Fibroblast of lung (primary cell): Measurements from ENCODE around the gene CWC27.

Experiments used
- CTCF ChIP-seq, 2 donors: IDR thresholded peaks in 1 of 2; conservative IDR thresholded peaks in 1 of 2; 1 replicate in 1 of 2; 2 replicates in 1 of 2; pipeline ENCODE4 v1.5.1; 2011 to 2012; ENCODE audit warnings: low read length in 2 of 2, control low read depth in 1 of 2, inconsistent platforms in 1 of 2, low read depth in 1 of 2, mild to moderate bottlenecking in 1 of 2
- EZH2 ChIP-seq: IDR thresholded peaks from 2 replicates; pipeline ENCODE4 v1.5.1; 2012; ENCODE audit warnings: low read length, control low read depth, mild to moderate bottlenecking; ENCODE audit errors: missing control alignments

GRCh38 chr5:64767959-64768357 lies 772 bp upstream of the CWC27 start:
- TF ChIP-seq CTCF (conservative IDR thresholded peaks at IDR 0.05 in 1 of 2, IDR thresholded peaks at IDR 0.05 in 1 of 2; ENCODE audit: low read depth in 1 of 2, low read length in 2 of 2) (no peak), EZH2 (no peak)
